GM18951 (cell line): ENCODE data around the gene ADAM8.

ENCODE experiments used
- POLR2A ChIP-seq: IDR thresholded peaks from 4 replicates; pipeline ENCODE4 v1.6.1; 2011; ENCODE audit warnings: mild to moderate bottlenecking; ENCODE audit not compliant: insufficient read length, insufficient read depth; ENCODE audit errors: extremely low read depth
- in situ Hi-C: fragments of 300-500 bp; cut with MboI; formaldehyde crosslinking; loops from one replicate; pipeline ENCODE4 v1.12.0; 2022; ENCODE audit warnings: low sequenced_read_pairs, mixed read lengths, inconsistent platforms; ENCODE audit not compliant: unreplicated experiment

Gene ADAM8

DNA sequence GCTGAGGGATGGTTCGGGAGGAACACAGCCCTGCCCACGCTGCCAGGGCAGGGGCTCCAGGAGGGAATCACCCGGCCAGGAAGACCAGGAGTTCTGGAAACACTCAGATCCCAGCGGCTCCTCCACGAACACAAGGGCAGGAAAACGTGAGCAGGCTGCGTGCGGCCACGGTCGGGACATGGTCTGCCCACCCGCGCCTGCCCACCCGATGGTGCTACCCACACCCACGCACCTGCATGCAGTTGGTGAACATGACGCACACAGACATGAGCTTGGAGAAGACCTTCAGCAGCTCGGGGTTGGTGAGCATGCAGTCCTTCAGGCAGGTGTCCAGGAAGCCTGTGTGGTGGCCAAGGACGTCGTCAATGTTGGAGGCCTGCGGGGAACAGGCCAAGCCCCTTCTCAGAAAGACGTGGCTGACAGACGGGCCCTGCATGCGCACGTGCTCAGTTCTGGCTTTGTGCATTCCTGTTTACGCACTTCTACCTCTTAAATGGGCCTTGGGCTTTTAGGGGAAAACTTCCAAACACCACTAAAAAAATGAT is 6.2 kb upstream of the ADAM8 start:
- no peak for TF ChIP-seq POLR2A
- in situ Hi-C loops, result no loop called here

DNA sequence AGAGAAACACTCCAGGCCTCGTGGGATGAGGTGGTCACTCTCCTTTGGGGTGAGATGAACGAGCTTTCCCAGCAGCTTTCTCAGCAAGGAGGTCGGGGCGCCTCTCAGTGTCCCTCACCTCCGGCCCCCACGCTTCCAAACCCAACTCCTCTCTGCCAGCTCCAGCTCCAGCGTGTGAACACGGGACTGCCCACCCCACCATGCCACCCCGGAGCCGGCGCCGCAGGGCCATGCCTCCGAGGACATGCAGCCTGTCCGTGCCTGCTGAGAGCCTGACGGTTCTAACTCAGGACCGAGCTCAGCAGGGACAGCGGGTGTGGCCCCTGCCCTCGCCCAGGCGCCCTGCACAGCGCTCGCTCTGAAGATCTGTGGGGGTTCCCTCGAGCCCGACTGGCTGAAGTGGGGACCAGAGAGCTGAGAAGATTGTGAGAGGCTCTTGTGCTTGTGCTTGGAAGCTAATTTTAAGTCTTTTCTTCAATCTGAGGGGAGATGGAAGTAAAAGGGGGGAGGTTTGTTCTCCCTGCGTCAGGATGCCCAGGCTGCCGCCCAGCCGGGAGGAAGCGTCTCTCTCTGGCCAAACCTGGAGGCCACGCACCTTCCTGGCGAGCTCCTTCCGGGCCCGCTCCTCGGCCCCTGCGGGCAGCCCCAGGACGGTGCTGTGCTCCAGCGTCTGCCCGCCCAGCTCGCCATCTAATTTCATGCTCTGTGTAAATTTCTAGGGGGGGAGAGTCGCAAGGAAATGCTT is 5.1 kb upstream of the ADAM8 start:
- no peak for TF ChIP-seq POLR2A
- in situ Hi-C loops, result no loop called here

DNA sequence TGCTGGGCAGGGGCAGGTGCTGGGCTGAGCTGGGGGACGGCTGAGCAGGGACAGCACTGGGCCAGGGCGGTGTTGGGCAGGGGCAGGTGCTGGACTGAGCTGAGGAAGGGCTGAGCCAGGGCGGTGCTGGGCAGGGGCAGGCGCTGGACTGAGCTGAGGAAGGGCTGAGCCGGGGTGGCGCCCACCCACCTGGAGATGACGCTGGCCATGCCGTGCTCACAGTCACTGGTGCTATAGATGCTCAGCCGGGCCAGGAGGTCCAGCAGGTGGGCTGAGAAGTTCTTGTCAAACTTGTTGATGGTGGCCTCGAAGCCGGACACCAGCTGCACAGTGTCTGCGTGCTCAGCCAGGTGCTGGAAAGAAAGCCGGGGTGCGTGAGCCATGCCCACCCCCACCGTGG is 4.4 kb upstream of the ADAM8 start:
- in situ Hi-C loops, result no loop called here
- TF ChIP-seq POLR2A, result no peak

DNA sequence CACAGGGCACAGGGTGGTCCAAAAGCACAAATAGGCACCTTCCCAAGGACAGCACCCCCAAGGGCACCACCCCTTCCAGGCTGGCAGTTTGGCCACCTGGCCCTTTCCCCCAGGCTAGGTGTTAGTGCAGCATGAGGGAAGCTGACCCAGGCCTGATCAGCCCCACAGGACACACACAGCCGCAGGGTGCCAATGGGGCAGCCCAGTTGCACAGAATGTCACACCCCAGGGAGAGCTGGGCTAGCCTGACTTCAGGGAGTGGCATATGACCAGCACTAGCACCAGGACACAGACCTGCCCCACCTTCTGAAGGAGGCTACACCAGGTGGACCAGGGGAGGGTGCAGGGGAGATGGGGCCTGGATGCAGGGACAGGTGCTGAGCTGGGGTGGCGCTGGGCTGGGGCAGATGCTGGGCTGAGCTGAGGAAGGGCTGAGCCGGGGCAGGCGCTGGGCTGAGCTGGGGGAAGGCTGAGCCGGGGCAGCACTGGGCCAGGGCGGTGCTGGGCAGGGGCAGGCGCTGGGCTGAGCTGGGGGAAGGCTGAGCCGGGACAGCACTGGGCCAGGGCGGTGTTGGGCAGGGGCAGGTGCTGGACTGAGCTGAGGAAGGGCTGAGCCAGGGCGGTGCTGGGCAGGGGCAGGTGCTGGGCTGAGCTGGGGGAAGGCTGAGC is 3.9 kb upstream of the ADAM8 start:
- in situ Hi-C loops, result no loop called here

DNA sequence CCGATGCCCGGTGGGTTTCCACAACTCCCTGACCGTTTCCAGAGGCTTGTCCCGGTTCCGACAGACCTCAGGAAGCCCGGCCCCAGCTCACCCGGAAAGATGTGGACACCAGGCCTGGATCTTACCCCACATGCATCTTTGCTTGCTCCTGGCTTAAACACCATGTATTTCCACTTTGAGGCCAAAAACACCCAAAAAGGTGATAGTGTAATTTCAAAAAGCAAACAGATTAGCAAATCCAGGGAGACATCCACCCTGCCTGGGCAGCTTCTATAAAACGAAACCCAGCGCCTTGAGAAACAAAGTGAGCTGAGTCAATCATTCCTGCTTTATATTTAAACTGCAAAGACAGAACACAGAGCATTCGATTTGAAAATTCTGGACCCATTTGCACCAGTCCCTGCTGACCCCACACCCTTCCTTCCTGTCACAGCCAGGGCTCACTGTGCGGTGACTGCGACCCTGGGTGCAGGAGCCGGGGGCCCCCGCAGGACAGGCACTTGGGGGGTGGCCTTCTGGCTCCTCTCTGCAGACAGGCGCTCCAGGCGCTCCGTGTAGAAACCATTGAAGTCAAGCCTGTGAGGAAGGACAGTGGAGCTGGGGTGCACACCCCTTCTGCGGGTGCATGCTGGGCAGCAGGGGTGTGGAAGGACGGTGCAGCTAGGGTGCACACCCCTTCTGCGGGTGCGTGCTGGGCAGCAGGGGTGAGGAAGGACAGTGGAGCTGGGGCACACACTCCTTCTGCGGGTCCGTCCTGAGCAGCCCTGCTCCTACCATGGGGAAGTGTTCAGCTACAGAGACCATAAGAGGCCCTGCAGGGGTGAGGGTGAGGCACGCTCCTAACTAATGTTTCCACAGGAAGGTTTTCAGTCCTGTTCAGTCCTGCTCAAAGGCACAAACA is 2.9 kb upstream of the ADAM8 start:
- no peak for TF ChIP-seq POLR2A
- in situ Hi-C loops, result no loop called here

More for the DNA sequence above, 3.9 kb upstream of the ADAM8 start:
- no peak for TF ChIP-seq POLR2A

DNA sequence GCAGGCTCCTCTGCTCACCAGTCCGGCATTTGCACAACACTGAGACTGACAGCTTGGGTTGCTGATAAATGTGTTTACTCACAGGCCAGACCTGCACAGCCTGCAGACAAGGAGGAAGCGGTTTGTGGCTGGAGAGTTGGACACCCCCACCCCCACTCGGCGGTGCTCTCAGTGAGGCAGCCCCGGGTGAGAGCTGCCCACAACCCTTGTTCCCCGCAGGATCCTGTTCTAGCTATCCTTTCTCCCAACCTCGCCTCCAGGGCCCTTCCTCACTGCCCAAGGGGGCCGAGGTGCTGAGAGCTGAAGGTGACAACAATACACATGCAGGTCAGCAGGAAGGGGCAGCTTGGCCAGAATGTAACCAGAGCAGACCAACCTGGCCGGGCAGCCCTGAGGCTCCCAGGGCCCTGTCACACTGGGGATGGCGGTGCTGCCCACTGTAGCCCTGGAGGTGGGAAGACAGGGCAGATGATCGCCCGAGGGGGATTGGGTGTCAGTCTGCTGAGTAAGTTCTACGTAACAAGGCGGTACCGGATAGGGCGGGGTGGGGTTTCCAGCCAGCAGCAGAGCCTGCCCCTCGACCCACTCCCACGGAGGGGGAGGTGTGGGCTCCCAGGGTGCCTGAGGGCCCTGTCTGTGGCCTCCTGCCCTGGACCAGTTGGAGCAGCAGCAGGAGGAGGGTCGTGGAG is 2.1 kb upstream of the ADAM8 start:
- in situ Hi-C loops, result no loop called here
- no peak for TF ChIP-seq POLR2A

DNA sequence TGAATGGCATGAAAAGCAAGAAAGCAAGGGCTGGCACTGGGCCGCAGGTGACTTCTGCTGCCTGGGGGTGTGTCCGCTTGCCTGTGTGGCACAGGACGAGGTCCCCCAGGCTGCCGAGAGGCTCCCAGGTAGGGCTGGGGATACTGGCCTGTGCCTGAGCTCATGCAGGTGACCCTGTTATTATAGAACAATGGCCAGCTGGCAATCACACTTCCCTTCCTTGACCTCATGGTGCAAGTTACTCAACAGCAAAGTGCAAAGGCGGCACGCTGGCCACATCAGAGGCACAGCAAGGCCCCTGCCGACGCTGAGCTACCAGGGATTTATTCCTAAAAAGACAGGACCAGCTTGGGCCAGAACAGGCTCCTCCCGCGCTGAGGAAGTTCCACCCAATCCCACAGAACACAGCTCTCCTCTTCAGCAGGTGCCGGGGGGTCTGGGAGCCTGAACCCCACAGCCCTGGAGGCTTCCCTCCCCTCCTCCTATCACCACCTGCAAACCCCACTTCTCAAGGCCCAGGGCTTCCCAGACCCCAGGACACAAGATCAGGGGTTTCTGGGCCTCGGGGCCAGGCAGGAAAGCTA is 1.4 kb upstream of the ADAM8 start:
- TF ChIP-seq POLR2A, result no peak
- in situ Hi-C loops, result no loop called here

DNA sequence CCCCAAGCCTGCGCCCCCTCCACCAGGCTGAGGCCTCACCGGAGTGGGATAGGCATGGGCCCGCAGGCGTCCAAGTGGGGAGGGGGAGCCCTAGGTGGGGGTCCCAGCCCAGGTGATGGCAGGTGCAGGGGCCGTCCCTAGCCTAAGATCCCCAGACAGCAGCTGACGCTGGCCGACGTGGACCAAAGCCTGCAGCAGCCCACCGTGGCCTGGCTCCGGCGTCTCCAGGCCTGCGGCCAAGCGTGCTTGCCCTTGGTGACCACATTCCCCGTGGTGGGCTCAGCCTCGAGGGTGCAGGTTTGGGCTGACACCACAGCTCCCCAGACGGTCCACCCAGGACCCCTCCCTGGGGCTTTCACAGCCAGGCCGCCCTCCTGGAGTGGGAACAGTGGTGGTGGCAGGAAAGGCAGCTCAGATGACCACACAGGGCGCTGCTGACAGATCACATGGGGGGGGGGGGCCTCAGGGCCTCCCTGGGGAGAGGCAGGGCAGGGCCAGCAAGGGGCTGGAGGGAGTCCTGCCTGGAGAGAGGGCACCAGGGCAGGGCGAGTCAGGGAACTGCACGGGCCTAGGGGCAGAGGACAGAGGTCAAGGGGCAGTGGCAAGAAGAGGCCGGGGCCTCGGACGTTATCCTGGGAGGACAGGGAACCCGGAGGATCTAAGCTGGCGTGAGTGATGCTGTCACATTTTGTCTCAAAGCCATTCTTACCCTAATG is 767 bp upstream of the ADAM8 start:
- in situ Hi-C loops, result no loop called here
- no peak for TF ChIP-seq POLR2A

DNA sequence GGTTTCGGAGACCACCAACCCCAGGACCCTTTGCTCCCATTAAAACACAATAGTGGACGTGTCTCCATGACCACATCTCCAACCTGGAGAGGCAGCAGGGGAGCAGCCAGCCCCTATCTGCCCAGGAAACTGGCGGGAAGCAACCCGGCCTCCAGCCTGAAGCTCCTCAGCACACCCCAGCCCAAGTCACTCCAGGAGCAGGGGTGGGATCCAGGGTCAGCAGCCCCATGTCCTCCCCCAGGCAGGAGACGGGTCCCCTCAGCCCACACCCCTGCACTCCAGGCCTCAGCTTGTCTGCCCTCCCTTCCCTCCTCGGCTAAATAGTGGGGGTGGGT is 601 bp downstream of the ADAM8 start:
- no peak for TF ChIP-seq POLR2A
- in situ Hi-C loops, result no loop called here

DNA sequence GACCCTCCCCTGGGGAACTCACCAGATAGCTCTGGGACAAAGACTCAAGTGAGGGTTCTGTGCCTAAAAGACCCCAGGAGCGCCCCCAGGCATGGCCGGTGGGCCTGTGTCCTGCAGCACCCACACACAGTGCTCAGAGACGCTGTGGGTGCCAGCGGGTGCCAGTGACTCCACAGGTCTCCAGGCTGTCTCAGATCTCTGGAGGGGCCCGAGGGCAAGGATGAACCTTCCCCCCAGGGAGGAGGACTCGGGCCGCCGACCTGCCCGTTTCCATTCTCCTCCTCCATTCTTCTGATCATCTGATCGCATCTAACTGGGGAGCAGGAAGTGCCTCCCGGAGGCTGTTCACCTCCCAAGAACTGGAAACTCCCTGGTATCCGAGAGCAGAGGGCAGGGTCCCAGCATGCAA is 980 bp downstream of the ADAM8 start:
- in situ Hi-C loops, result no loop called here
- TF ChIP-seq POLR2A, result peak; percentile 46

DNA sequence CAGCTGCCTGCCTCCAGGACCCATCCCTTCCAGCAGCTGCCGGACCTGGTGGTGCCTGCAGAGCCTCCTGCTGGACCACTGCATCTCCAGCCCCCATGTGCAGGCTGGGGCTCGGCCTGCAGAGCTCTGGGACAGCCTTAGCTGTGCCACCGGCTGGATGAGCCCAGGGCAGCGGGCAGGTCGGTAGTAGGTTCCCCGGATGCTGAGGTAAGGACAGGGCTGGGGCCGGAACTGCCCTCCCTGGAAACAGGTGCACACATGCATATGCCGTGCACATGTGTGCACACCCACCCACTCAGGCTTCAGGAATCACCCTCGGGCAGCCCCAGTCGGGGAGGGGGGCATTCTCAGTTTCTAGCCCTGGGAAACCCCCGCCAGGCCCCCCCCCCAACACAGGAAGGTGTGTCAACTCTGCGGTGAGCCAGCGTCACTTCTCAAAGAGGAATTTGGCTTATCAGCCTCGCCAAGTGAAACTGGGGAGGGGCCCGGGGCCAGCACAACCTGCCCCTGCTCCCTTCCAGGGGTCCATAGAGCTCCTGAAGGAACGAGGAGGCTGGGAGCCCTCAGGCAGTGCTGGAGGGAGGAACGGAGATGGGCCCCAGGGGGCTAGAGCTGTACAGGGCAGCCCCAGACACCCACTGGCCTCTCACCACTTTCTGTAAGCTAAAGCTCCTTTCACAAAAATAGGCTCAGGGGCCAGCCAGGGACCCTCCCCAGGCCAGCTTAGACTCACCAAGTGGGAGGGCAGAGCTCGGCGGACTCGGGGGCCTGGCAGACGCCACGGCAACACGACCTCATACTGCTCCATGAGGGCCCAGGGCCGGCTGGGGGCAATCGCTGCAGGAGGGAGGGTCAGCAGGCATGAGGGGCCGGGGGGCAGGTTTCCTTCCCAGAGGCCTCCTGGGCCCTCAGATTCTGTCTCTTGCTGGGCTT is 1.7 kb downstream of the ADAM8 start:
- in situ Hi-C loops, result no loop called here
- peak; percentile 61 for TF ChIP-seq POLR2A
